HEK293 (cell line): Measurements from ENCODE around the gene EGFL8.

Experiments
- BCL11B ChIP-seq: fragments of 450-650 bp; formaldehyde crosslinking; IDR thresholded peaks from 2 replicates; pipeline ENCODE4 v1.5.1; 2016; ENCODE audit warnings: low read depth, missing biosample characterization, missing genetic modification characterization
- GLI4 ChIP-seq: fragments of 450-650 bp; formaldehyde crosslinking; IDR thresholded peaks from 2 replicates; pipeline ENCODE4 v1.5.1; 2016; ENCODE audit warnings: missing biosample characterization, missing genetic modification characterization
- GLIS2 ChIP-seq: fragments of 450-650 bp; formaldehyde crosslinking; IDR thresholded peaks from 2 replicates; pipeline ENCODE4 v1.5.1; 2016; ENCODE audit warnings: missing biosample characterization, missing genetic modification characterization
- HOXD13 ChIP-seq: sonication (generic); formaldehyde crosslinking; IDR thresholded peaks from 2 replicates; pipeline ENCODE4 v1.8.0; 2022; ENCODE audit warnings: missing genetic modification reagents, borderline replicate concordance
- KLF9 ChIP-seq: fragments of 450-650 bp; formaldehyde crosslinking; IDR thresholded peaks from 2 replicates; pipeline ENCODE4 v1.5.1; 2016; ENCODE audit warnings: missing biosample characterization, missing genetic modification characterization, low read depth
- REPIN1 ChIP-seq: fragments of 450-650 bp; formaldehyde crosslinking; IDR thresholded peaks from 2 replicates; pipeline ENCODE4 v1.5.1; 2017; ENCODE audit warnings: missing biosample characterization, missing genetic modification characterization, low read depth
- SALL2 ChIP-seq: fragments of 450-650 bp; formaldehyde crosslinking; IDR thresholded peaks from 2 replicates; pipeline ENCODE4 v1.5.0; 2017; ENCODE audit warnings: missing biosample characterization, mild to moderate bottlenecking, missing genetic modification characterization, borderline replicate concordance
- WT1 ChIP-seq: fragments of 450-650 bp; formaldehyde crosslinking; IDR thresholded peaks from 2 replicates; pipeline ENCODE4 v1.5.1; 2016; ENCODE audit warnings: missing biosample characterization, missing genetic modification characterization
- ZBTB1 ChIP-seq: fragments of 450-650 bp; formaldehyde crosslinking; IDR thresholded peaks from 2 replicates; pipeline ENCODE4 v1.5.1; 2016; ENCODE audit warnings: missing biosample characterization, missing genetic modification characterization
- ZFP3 ChIP-seq: fragments of 450-650 bp; formaldehyde crosslinking; IDR thresholded peaks from 2 replicates; pipeline ENCODE4 v1.5.1; 2016; ENCODE audit warnings: low read depth, missing biosample characterization, missing genetic modification characterization
- ZIC2 ChIP-seq: fragments of 450-650 bp; formaldehyde crosslinking; IDR thresholded peaks from 2 replicates; pipeline ENCODE4 v1.5.1; 2016; ENCODE audit warnings: missing biosample characterization, missing genetic modification characterization
- ZNF112 ChIP-seq: fragments of 450-650 bp; formaldehyde crosslinking; IDR thresholded peaks from 2 replicates; pipeline ENCODE4 v1.5.0; 2017; ENCODE audit warnings: missing biosample characterization, missing genetic modification characterization
- ZNF175 ChIP-seq: fragments of 450-650 bp; formaldehyde crosslinking; IDR thresholded peaks from 2 replicates; pipeline ENCODE4 v1.5.1; 2016; ENCODE audit warnings: missing biosample characterization, missing genetic modification characterization
- ZNF202 ChIP-seq: fragments of 450-650 bp; formaldehyde crosslinking; IDR thresholded peaks from 2 replicates; pipeline ENCODE4 v1.5.1; 2016; ENCODE audit warnings: missing biosample characterization, missing genetic modification characterization, borderline replicate concordance
- ZNF211 ChIP-seq: fragments of 450-650 bp; formaldehyde crosslinking; IDR thresholded peaks from 2 replicates; pipeline ENCODE4 v1.5.1; 2016; ENCODE audit warnings: low read depth, missing biosample characterization, missing genetic modification characterization
- ZNF221 ChIP-seq: fragments of 450-650 bp; formaldehyde crosslinking; IDR thresholded peaks from 2 replicates; pipeline ENCODE4 v1.5.1; 2017; ENCODE audit warnings: missing biosample characterization, missing genetic modification characterization, borderline replicate concordance
- ZNF292 ChIP-seq: fragments of 450-650 bp; formaldehyde crosslinking; IDR thresholded peaks from 2 replicates; pipeline ENCODE4 v1.5.1; 2016; ENCODE audit warnings: low read depth, missing biosample characterization, missing genetic modification characterization, borderline replicate concordance
- ZNF335 ChIP-seq: fragments of 450-650 bp; formaldehyde crosslinking; conservative IDR thresholded peaks from 2 replicates; pipeline ENCODE4 v1.5.1; 2016; ENCODE audit warnings: missing biosample characterization, missing genetic modification characterization
- ZNF350 ChIP-seq: fragments of 450-650 bp; formaldehyde crosslinking; IDR thresholded peaks from 2 replicates; pipeline ENCODE4 v1.5.0; 2017; ENCODE audit warnings: missing biosample characterization, mild to moderate bottlenecking, missing genetic modification characterization
- ZNF366 ChIP-seq: fragments of 450-650 bp; formaldehyde crosslinking; conservative IDR thresholded peaks from 2 replicates; pipeline ENCODE4 v1.5.1; 2016; ENCODE audit warnings: missing biosample characterization, missing genetic modification characterization
- ZNF391 ChIP-seq: fragments of 450-650 bp; formaldehyde crosslinking; IDR thresholded peaks from 2 replicates; pipeline ENCODE4 v1.5.1; 2016; ENCODE audit warnings: low read depth, missing biosample characterization, missing genetic modification characterization, borderline replicate concordance
- ZNF394 ChIP-seq: fragments of 450-650 bp; formaldehyde crosslinking; IDR thresholded peaks from 2 replicates; pipeline ENCODE4 v1.5.1; 2016; ENCODE audit warnings: missing biosample characterization, missing genetic modification characterization, mild to moderate bottlenecking, moderate library complexity, borderline replicate concordance
- ZNF514 ChIP-seq: fragments of 450-650 bp; formaldehyde crosslinking; IDR thresholded peaks from 2 replicates; pipeline ENCODE4 v1.5.1; 2016; ENCODE audit warnings: missing biosample characterization, missing genetic modification characterization
- ZNF529 ChIP-seq: fragments of 450-650 bp; formaldehyde crosslinking; IDR thresholded peaks from 2 replicates; pipeline ENCODE4 v1.5.1; 2017; ENCODE audit warnings: missing genetic modification characterization, missing biosample characterization; ENCODE audit not compliant: insufficient replicate concordance
- ZNF660 ChIP-seq: fragments of 450-650 bp; IDR thresholded peaks from 2 replicates; pipeline ENCODE4 v1.5.1; 2018; ENCODE audit warnings: missing biosample characterization, mild to moderate bottlenecking, missing genetic modification characterization
- ZNF664 ChIP-seq: fragments of 450-650 bp; formaldehyde crosslinking; IDR thresholded peaks from 2 replicates; pipeline ENCODE4 v1.5.1; 2016; ENCODE audit warnings: missing biosample characterization, missing genetic modification characterization
- ZNF670 ChIP-seq: fragments of 450-650 bp; formaldehyde crosslinking; IDR thresholded peaks from 2 replicates; pipeline ENCODE4 v1.5.1; 2016; ENCODE audit warnings: missing biosample characterization, missing genetic modification characterization, low read depth
- ZNF76 ChIP-seq: fragments of 450-650 bp; formaldehyde crosslinking; IDR thresholded peaks from 2 replicates; pipeline ENCODE4; 2016; ENCODE audit warnings: low read depth, missing biosample characterization, missing genetic modification characterization, borderline replicate concordance
- ZNF837 ChIP-seq: fragments of 450-650 bp; formaldehyde crosslinking; IDR thresholded peaks from 2 replicates; pipeline ENCODE4 v1.5.1; 2016; ENCODE audit warnings: missing biosample characterization, missing genetic modification characterization
- ZSCAN30 ChIP-seq: fragments of 450-650 bp; IDR thresholded peaks from 2 replicates; pipeline ENCODE4 v1.5.1; 2018; ENCODE audit warnings: missing biosample characterization, mild to moderate bottlenecking, missing genetic modification characterization, moderate library complexity
- TF ChIP-seq, protein P1 (sequence below): fragments of 450-650 bp; formaldehyde crosslinking; IDR thresholded peaks from 2 replicates; pipeline ENCODE4 v1.5.1; 2016; ENCODE audit warnings: missing biosample characterization, missing genetic modification characterization
- TF ChIP-seq, protein P2 (sequence below): fragments of 450-650 bp; formaldehyde crosslinking; IDR thresholded peaks from 2 replicates; pipeline ENCODE4 v1.5.1; 2016; ENCODE audit warnings: missing biosample characterization, missing genetic modification characterization
- TF ChIP-seq, protein P3 (sequence below): fragments of 450-650 bp; formaldehyde crosslinking; optimal IDR thresholded peaks from 2 replicates; pipeline ENCODE3; 2016; ENCODE audit warnings: missing biosample characterization, mild to moderate bottlenecking, missing genetic modification characterization
- TF ChIP-seq, protein P4 (sequence below): fragments of 450-650 bp; formaldehyde crosslinking; IDR thresholded peaks from 2 replicates; pipeline ENCODE4 v1.5.1; 2016; ENCODE audit warnings: missing biosample characterization, missing genetic modification characterization

Gene EGFL8

DNA sequence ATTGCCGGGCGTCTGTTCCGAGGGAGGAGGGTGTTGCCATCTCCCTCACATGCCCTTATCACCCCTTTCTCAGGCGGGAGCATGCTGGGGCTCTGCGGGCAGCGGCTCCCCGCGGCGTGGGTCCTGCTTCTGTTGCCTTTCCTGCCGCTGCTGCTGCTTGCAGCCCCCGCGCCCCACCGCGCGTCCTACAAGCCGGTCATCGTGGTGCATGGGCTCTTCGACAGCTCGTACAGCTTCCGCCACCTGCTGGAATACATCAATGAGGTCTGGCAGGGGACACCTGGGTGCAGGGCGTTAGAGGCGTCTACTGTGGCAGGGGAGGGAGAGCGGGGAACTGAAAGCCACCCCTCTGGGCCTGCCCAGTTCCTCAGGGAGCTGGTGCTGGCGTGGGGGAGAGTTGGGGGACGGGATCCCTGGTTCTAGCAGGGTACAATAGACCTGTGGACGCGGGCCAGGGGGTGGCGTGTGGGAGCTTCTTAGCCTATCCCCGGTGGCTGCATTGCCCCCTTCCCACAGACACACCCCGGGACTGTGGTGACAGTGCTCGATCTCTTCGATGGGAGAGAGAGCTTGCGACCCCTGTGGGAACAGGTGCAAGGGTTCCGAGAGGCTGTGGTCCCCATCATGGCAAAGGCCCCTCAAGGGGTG lies 9.8 kb upstream of the EGFL8 start (continued):
- no peak for TF ChIP-seq BCL11B (tag by site-specific recombination)
- TF ChIP-seq ZNF292: no peak
- no peak for TF ChIP-seq ZFP3 (tag by site-specific recombination)
- TF ChIP-seq, protein P1, sequence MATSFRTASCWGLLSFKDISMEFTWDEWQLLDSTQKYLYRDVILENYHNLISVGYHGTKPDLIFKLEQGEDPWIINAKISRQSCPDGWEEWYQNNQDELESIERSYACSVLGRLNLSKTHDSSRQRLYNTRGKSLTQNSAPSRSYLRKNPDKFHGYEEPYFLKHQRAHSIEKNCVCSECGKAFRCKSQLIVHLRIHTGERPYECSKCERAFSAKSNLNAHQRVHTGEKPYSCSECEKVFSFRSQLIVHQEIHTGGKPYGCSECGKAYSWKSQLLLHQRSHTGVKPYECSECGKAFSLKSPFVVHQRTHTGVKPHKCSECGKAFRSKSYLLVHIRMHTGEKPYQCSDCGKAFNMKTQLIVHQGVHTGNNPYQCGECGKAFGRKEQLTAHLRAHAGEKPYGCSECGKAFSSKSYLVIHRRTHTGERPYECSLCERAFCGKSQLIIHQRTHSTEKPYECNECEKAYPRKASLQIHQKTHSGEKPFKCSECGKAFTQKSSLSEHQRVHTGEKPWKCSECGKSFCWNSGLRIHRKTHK: no peak
- TF ChIP-seq ZNF112 (tag by site-specific recombination): no peak
- 0 out of 2 replicates have a peak, but pooled peaks have one; percentile 2 for TF ChIP-seq WT1 (tag by site-specific recombination)
- TF ChIP-seq ZNF514: no peak
- no peak for TF ChIP-seq ZNF366 (tag by site-specific recombination)
- TF ChIP-seq ZSCAN30 (tag by site-specific recombination): 0 out of 2 replicates have a peak, but pooled peaks have one; percentile 23
- no peak for TF ChIP-seq GLI4
- no peak for TF ChIP-seq ZNF202 (tag by site-specific recombination)
- TF ChIP-seq, protein P2, sequence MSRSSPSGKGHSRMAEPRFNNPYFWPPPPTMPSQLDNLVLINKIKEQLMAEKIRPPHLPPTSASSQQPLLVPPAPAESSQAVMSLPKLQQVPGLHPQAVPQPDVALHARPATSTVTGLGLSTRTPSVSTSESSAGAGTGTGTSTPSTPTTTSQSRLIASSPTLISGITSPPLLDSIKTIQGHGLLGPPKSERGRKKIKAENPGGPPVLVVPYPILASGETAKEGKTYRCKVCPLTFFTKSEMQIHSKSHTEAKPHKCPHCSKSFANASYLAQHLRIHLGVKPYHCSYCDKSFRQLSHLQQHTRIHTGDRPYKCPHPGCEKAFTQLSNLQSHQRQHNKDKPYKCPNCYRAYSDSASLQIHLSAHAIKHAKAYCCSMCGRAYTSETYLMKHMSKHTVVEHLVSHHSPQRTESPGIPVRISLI (tag by site-specific recombination): no peak
- no peak for TF ChIP-seq ZNF394 (tag by site-specific recombination)
- no peak for TF ChIP-seq ZNF529 (tag by site-specific recombination)
- TF ChIP-seq ZNF391: no peak
- TF ChIP-seq ZIC2 (tag by site-specific recombination): peak; percentile 99
- TF ChIP-seq SALL2: no peak
- TF ChIP-seq, protein P3, sequence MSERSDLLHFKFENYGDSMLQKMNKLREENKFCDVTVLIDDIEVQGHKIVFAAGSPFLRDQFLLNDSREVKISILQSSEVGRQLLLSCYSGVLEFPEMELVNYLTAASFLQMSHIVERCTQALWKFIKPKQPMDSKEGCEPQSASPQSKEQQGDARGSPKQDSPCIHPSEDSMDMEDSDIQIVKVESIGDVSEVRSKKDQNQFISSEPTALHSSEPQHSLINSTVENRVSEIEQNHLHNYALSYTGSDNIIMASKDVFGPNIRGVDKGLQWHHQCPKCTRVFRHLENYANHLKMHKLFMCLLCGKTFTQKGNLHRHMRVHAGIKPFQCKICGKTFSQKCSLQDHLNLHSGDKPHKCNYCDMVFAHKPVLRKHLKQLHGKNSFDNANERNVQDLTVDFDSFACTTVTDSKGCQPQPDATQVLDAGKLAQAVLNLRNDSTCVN (tag by site-specific recombination): peak; percentile 44
- no peak for TF ChIP-seq ZBTB1 (tag by site-specific recombination)
- TF ChIP-seq ZNF76 (tag by site-specific recombination): no peak
- TF ChIP-seq ZNF335 (tag by site-specific recombination): no peak
- no peak for TF ChIP-seq ZNF211 (tag by site-specific recombination)
- no peak for TF ChIP-seq ZNF670 (tag by site-specific recombination)
- TF ChIP-seq HOXD13 (CRISPR knock-in tag): no peak
- TF ChIP-seq ZNF837: 0 out of 2 replicates have a peak, but pooled peaks have one; percentile 56
- no peak for TF ChIP-seq ZNF660 (tag by site-specific recombination)
- TF ChIP-seq ZNF175 (tag by site-specific recombination): no peak
- TF ChIP-seq ZNF664 (tag by site-specific recombination): no peak
- TF ChIP-seq ZNF350 (tag by site-specific recombination): no peak
- no peak; the same call in 1 of the 2 replicates for TF ChIP-seq REPIN1 (tag by site-specific recombination)
- peak; percentile 78 for TF ChIP-seq GLIS2
- no peak for TF ChIP-seq ZNF221 (tag by site-specific recombination)
- TF ChIP-seq KLF9: no peak; the same call in 1 of the 2 replicates
- TF ChIP-seq, protein P4, sequence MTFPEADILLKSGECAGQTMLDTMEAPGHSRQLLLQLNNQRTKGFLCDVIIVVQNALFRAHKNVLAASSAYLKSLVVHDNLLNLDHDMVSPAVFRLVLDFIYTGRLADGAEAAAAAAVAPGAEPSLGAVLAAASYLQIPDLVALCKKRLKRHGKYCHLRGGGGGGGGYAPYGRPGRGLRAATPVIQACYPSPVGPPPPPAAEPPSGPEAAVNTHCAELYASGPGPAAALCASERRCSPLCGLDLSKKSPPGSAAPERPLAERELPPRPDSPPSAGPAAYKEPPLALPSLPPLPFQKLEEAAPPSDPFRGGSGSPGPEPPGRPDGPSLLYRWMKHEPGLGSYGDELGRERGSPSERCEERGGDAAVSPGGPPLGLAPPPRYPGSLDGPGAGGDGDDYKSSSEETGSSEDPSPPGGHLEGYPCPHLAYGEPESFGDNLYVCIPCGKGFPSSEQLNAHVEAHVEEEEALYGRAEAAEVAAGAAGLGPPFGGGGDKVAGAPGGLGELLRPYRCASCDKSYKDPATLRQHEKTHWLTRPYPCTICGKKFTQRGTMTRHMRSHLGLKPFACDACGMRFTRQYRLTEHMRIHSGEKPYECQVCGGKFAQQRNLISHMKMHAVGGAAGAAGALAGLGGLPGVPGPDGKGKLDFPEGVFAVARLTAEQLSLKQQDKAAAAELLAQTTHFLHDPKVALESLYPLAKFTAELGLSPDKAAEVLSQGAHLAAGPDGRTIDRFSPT: peak; percentile 38; the same call in 1 of the 2 replicates
